Right hindlimb (tissue), 1 donor: ENCODE results near the gene CLEC3B.

Experiments used
- DNase-seq: peaks from one replicate; pipeline ENCODE4 v3.0.0-alpha.2; 2018

CLEC3B gene

GRCh38 chr3:45007091-45007490 is 19.0 kb upstream of the CLEC3B start:
- DNase-seq = no peak

DNA sequence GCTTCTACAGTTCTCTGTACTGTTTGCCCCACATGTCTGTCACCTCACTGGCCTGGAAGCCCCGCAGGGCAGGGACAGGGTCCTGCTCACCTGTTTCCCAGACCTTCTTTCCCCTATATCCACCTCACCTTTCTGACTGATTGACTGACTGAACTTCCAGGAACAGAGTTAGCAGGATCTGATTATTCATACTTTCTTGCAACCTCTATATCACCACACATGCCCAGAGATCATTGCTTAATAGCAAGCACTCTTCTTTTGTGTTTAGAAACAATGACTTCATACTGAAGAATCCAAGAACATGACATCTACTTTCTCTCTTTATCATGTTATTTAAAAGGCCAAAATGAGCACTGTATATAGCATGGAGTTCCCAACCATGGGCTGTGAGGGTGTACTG is 18.0 kb upstream of the CLEC3B start:
- no peak for DNase-seq

DNA sequence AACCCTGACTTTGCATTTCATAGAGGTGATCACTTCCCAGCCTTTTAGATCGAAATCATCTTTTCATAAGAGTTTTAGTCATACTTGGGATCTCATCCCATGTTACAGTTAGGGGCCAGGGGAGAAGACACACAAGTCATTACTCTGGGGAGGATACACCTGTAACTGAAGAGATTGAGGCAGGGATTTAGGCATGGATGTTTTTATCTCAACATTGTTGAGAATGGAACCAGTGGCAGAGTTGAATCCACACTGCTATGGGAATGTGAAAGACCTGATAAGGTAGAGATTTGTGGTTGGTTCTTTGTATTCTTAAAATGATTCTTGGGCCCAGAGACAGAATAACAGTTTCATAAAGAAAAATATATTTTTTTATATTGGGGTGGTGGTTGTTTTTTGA is 16.2 kb upstream of the CLEC3B start:
- no peak for DNase-seq

- DNase-seq = no peak
Measured at GRCh38 chr3:45010811-45011333, 15.2 kb upstream of the CLEC3B start.

DNA sequence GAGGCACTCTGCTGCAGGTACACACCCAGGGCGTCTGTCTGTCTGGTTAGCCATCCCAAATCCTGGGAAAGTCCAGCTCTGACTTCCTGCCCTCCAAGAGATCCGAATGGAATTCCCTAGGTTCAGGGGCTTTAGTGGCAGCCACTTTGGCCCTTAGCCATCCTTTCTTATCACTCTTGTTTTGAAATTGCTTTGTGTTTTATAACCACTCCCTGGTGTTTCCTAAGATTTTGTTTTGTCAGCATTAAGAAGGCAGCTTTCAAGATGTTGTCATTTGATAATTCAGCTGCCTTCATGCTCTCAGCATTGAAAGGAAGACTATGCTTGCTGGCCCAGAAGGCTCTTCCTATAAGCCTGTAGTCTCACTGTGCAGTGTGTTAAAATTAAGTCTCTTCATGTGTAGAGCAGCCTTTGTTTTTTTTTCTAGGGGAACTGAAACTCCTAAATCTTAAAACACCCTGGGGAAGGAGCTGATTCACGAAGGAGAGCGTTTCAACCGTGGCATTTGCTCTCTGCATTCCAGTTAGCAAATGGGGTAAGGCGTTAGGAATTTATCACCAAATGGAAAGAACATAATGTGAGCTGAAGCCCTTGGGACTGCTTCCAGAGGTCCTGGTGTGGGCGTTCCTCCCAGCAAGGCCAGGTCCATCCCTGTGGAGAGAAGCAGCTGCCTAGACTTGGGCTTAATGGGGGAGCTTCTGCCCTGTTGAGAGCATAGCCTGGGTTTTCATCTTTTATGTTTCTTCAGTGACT is 14.2 kb upstream of the CLEC3B start:
- DNase-seq = peak; percentile 64

GRCh38 chr3:45012577-45012976 is 13.5 kb upstream of the CLEC3B start:
- no peak for DNase-seq

DNA sequence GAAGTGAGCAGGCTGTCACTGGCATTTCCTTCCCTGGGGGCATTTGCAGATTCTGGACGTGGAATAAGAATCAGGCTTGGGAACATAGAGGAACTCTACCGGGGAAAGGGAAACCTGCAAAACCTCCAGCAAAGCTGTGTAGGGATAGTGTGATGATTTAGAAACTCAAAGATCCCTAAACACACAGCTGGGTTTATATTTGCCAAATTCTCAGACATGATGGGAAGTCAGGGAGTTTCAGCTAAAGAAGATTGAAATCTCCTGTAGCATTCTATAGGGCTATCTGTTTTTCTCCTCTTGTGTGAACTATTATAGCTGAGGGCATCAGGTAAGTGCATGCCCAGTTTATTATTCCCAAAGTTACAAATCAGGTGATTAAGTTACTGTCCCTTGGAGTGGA is 9.2 kb upstream of the CLEC3B start:
- DNase-seq = no peak

GRCh38 chr3:45017821-45018220 is 8.3 kb upstream of the CLEC3B start:
- DNase-seq = peak; percentile 62

- DNase-seq = no peak
Measured at GRCh38 chr3:45020534-45020933, 5.6 kb upstream of the CLEC3B start.

- DNase-seq = peak; percentile 93
Measured at GRCh38 chr3:45021524-45022297, 4.4 kb upstream of the CLEC3B start.

- DNase-seq = no peak
Measured at GRCh38 chr3:45023675-45024074, 2.4 kb upstream of the CLEC3B start.

DNA sequence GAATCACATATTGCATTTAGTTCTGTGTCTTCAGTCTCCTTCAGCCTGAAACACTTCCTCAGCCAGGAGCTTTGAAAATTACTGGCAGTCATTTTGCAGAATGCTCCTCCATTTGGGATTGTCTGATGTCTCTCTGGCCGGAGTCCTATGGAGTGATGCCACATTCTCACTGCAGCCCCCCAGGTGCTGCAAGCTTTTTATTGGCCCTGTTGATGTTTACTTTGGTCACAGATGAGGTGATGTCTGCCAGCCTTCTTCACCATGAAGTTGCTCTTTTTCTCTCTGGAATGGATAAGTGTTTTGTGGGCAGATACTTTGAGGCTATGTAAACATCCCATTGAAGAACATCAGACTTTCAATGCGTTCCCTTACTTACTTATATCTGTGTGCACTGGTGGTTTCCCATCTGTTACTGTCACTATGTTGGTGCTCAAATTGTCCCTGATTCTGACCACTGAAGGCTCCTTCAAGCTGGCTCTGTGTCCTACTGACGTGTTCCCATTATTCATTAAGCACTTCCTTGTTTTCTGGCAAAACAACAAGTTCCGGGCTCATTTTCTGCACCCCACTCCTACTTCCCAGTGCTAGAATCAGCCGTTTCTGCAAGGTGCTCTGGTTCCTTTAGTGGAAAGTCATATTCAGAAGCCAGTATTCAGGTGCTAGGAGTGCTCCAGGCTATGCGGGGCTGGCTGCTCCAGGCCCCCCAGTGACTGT is 1.4 kb upstream of the CLEC3B start:
- DNase-seq = no peak

DNA sequence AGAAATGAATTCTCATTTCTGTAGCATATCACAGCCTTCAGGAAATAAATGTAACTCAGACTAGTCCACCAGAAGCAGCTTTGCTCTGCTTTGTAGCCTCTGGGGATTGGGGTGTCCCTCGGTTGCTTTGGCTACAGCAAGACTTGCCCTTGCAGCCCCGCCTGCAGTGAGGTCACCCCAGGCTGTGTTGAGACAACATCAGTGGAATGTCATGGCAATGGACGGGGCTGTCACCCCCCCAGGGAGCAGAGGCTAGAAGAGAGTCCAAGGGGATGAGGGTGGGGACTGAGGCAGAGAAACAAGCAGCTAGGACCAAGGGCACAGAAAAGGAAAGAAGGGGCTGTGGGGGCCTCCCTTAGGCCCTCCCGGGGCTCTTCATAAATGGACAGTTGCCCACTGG is 854 bp downstream of the CLEC3B start:
- peak; percentile 87 for DNase-seq

- DNase-seq = no peak
Measured at GRCh38 chr3:45027441-45027840, 1.3 kb downstream of the CLEC3B start.

- DNase-seq = no peak
Measured at GRCh38 chr3:45029216-45029615, 3.1 kb downstream of the CLEC3B start.

DNA sequence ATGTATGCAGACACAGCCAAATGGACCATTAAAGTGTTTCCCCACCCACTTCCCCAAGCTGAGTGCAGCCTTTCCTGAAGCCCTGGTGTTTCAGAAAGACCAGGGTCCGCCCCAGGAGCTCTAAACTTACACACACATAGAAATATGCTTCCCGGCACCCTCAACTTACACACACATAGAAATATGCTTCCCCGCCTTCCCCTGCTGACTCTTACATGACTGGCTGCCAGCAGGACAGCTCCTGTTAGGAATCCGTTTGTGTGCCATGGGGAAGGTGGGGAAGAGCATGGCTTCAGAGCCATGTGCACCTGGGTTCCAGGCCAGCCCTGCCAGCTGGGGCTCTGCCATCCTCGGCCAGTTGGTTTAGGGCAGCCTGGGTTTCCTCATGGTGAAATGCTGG is 3.6 kb downstream of the CLEC3B start:
- no peak for DNase-seq

- DNase-seq = no peak
Measured at GRCh38 chr3:45031531-45031930, 5.4 kb downstream of the CLEC3B start.

- no peak for DNase-seq
Measured at GRCh38 chr3:45032113-45032512, 6.0 kb downstream of the CLEC3B start.

DNA sequence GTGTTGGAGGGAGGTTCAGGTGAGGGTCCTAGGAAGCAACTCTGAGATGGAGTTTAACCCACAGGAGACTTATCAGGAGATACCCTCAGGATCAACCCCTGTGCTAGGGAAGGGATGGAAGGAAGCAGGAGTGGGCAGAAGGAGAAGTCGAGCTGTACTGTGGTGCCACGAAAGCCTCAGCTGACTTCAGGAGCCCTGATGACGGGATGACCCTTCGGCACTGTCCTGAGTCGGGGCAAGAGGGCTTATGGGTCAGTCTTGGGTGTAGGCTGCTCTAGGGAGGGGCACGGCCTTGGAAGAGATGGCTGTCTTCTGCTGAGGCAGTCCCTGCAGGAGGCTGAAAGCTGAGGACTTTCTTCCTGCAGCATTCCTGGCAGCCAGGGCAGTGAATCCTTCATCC is 7.7 kb downstream of the CLEC3B start:
- no peak for DNase-seq

GRCh38 chr3:45034612-45035252 is 8.6 kb downstream of the CLEC3B start:
- DNase-seq = no peak

- no peak for DNase-seq
Measured at GRCh38 chr3:45035441-45036301, 9.6 kb downstream of the CLEC3B start.
